Left forelimb (tissue), 1 donor: ENCODE results near the gene SORCS2.

ENCODE experiments used
- DNase-seq: peaks from one replicate; pipeline ENCODE4 v3.0.0-alpha.2; 2018; ENCODE audit warnings: low spot score

SORCS2 gene

DNA sequence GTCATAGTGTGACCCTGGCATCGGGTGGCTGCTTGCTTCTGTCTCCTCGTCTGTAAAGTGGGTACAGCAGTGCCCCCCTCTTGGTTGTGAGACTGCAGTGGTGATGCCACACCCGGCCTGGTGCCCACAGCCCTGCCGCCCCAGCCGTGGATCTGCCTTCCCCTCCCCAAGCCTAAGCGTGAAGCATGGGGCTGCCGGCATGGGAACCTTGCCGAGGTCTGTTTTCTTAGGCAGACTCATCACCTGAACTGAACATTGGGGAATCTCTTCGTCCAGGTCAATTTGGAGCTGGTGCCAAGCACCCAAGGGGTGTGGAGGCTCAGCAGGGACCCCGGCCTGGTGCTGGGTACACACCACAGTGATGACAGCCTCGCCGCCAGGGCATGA, 134.0 kb downstream of the SORCS2 start:
- DNase-seq, result no peak

GRCh38 chr4:7326693-7327340, 134.5 kb downstream of the SORCS2 start:
- no peak for DNase-seq

DNA sequence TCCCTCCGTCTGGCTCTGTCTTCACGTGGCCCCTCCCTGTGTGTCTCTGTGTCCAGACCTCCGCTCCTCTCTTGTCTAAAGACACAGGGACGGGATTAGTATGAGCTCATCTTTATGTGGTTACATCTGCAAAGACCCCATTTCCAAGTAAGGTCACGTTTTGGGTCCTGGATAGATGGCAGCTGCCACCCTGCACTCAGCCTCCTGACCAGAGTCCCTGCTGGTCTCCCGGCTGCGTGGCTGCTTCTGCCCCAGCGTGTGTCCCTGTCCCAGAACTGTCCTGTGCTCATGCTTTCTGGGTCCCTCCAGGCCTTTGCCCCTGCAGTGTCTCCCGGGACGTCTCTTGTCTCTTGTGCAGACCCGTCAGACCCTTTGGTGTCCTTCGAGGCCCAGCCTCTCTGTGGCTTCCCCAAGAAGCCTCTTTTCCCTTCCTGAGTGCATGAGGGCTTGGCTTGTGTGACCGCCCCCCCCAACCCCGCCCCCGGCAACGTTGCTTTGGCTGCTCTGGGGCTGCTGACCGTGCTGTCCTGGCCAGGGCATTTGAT, 135.1 kb downstream of the SORCS2 start:
- DNase-seq, result no peak

DNA sequence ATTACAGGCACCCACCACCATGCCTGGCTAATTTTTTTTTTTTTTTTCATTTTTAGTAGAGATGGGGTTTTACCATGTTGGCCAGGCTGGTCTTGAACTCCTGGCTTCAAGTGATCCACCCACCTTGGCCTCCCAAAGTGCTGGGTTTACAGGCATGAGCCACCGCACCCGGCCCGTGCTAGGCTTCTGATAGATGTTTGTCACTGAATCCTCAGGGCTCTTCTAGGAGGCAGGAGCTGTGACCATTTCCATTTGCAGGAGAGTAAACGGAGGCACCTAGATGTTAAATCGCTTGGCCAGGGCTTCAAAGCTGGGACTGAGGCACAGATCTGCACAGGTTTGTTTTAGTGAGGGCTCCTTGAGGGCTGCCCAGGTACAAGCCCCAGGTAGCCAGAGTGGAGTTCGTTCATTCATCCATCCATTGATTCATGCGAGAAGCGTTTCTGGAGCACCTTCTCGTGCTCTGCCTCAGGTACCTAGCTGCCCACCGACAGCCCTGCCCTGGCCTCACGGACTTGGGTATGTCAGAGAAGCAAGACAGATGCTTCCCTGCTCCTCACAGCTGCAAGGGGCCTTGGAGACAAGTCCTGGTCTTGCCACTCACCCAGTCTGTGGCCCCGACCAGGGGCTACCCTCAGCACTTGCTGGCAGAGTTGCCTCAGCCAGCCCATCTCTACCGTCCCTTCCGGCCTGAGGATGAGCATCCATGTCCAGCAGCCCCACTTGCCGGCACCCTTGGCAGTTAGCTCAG, 136.0 kb downstream of the SORCS2 start:
- no peak for DNase-seq

- no peak for DNase-seq
Measured at GRCh38 chr4:7328913-7329638, 136.7 kb downstream of the SORCS2 start.

DNA sequence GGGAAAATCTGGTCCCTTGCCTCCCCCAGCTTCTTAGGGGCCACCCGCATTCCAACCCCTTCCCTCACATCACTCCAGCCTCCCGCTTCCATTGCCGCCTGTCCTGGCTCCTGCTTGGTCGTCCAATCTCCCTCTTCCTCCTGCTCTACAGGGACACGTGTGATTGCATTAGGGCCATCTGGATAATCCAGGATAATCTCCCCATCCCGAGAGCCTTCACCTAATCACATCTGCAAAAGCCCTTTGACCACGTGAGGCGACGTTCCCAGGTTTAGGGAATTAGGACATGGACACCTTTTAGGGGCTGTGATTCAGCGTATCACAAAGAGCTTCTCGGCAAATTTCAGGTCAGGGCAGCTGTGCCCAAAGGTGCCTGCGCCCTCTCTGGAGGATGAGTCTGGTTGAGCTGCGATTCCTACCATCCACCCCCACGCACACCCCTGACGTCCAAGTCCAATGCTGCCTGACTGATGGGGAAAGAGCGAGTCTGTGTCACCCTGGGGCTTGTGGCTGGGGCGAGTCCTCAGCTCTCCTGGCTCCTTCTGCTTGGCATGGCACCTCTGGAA, 137.8 kb downstream of the SORCS2 start:
- no peak for DNase-seq

DNA sequence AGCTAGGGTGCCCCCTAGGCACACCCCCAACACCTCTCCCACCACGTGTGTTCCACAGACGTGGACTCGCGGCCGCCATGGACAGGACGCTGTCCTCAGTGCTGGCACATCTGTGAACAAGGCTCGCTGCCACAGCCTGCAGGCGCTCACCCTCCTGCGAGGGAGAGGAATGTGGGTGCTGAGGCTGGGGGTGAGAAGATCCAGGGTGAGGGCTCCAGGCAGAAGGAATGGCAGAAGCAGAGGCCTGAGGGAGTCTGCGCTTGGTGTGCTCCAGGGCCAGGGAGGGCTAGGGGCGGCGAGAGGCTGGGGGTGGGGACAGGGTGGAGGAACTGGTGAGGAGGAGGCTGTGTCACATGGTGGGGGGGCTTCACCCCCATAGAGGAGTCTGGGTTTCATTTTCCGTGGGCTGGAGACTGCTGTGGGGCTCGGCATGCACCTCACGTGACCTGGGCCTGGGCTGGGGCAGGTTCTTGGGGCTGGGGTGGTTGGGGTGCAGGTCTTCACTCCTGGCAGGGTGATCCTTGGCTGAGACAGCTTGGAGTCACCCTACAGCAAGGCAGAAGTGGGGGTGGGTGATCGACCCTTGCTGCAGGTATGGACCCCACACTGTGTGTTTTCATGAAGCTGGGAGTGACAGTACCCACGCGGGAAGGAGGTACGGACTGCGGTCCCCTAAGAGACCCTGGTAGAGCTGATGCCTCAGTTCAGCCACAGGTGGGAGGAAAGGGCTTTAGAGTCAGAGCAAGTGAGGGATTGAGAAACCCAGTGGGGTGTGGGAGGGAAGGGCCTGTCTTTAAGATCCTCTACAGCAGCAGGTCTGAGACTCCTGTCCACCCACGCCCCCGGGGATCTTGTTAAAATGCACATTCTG, 138.7 kb downstream of the SORCS2 start:
- DNase-seq, result no peak

GRCh38 chr4:7331682-7332000, 139.3 kb downstream of the SORCS2 start:
- DNase-seq, result no peak

DNA sequence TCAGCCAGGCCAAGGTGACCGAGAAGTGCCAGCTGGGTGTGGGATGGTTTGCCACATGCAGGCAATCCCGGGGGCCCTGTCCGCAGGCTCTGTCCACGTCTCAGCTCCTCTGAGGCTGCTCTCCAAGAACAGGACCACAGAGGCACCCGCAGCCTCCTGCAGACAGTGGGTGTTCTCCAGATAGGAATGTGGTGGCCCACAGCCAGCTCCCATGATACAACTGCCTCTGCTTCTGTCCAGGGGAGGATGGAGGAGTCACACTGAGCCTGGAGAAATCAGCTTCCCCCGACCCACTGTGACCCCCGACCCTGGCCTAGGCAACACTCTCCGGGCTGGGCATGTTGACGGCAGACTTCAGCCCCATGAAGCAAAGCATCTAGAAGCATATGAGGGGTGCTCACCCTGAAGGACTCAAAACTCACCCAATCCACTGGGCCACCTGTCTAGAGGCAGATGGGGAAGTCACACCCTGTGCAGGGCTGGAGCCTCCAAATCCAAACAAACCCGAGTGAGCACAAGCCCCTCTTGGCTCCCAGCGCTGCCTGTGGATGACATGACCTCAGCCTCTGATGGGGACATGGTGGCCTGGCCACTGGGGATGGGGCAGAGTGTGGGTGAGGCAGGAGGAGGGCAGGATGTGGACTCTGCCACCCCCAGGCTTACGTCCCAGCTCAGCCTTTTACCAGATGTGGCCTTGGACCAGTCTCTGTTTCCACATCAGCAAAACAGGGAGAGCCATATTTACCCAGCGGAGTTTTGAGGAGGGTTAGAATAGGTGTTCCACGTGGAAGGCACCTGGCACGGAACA, 140.1 kb downstream of the SORCS2 start:
- DNase-seq, result no peak

- DNase-seq, result no peak
Measured at GRCh38 chr4:7333024-7333780, 140.9 kb downstream of the SORCS2 start.

DNA sequence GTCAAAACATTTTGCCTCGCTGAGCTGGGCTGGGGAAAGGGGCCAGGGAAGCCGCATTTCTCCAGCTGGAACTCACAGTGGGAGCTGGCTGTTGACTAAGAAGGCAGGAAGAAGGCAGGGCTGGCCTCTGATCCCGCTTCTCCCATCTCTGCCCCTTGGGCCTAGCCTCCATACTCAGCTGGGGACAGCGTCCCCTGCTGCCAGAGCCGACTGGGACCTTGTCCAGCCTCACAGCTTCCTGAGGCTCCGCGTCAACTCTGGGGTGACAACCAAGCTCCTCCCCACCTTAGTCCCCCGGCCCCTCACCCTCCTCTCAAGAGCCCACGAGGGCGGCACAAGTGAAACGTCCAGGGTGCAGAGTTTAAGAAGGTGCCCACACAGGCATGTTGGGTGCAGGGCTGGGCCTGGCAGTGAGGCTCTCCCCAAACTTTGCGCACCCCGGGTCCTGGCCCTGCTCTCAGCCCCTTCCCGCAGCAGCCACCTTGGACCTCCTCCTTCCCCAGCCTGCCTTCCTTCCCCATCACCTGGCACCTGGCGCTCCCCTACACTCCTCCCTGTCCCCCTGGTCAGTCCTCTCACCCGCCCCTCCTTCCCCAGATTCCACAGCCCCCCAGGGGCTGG, 141.6 kb downstream of the SORCS2 start:
- no peak for DNase-seq

DNA sequence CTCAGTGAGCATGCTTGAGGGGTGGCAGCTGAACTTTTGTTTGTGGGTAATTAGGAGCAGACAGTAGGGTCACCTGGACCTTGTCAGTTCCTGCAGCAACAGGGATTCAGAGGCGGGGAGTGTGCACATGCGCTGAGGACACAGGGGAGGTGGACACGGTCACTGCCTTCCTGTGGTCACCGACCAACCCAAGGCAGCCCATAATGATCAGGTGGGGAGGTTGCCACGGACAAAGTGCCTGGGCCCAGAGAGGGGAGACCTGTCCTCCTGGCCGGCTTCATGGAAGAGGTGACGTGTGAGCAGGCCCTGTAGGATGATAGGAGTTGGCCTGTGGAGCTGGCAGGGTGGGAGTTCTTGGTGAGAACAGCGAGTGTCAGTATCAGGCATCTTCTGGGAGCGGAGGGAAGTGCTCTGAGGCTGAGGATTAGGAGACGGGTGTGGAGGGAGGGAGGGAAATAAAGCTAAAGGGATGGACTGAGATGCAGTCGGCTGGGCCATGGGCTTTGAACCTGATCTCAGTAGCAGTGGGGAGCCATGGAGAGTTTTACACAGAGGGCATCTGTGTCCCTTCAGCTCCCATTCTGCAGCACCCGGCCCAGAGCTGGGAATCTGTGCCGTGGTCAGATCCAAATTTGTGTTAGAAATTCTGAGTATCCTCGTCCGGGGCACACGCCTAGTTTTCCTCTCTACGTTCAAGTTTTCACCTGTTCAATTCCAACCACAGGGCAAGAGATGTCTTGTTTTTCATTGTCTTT, 142.4 kb downstream of the SORCS2 start:
- no peak for DNase-seq

- no peak for DNase-seq
Measured at GRCh38 chr4:7335344-7336066, 143.2 kb downstream of the SORCS2 start.

GRCh38 chr4:7336067-7336569, 143.8 kb downstream of the SORCS2 start:
- no peak for DNase-seq

DNA sequence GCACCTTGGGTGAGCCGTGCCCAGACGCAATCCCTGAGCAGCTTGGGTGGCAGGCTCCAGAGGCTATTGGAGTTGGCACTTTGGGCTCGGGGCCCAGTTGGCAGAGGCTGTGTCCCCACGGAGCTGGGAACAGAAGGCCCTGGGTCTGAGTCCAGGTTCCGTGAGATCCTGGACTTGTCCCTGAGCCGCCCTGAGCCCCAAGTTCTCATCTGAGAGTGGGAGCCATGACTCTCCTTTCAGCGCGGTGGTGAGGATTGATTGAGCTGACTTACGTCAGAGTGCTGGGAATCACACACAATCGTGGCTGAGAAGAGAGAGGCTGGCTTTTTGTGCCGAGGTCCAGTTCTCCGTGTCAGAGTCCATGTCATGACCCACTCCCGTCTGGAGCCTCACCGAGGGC, 144.4 kb downstream of the SORCS2 start:
- DNase-seq, result no peak

- DNase-seq, result no peak
Measured at GRCh38 chr4:7337196-7338058, 145.1 kb downstream of the SORCS2 start.

GRCh38 chr4:7338059-7338452, 145.7 kb downstream of the SORCS2 start:
- DNase-seq, result no peak
